ENCODE data around the gene ISLR. TPM values are rescaled to one million over a fixed set of nuclear protein-coding genes. Genes with fewer than 3 reads are reported as not detected.

The ISLR gene
- total and polyA plus RNA-seq, 9 of the 15 experiments (the other 6 are each of a cell fraction or from before 2014, with no cell fraction given), result not detected

GRCh38 chr15:74156678-74157411 lies 16.7 kb upstream of the ISLR start:
- H3K36me3 ChIP-seq (ENCODE audit: control insufficient read depth, insufficient read depth, low read length), result no peaks in the 10 kb centered on the region
- no peak overlapping the region for H3K4me3 ChIP-seq
- no peaks in the 10 kb centered on the region for H3K79me2 ChIP-seq (ENCODE audit: control insufficient read depth, insufficient read depth, low read length)
- POLR2A ChIA-PET, result interaction anchor here (0.6 kb wide), 2 partner anchors 194 to 441 kb away, joined by 3 read pairs; no protein-coding TSS in a partner anchor
- no peak for DNase-seq (ENCODE audit: extremely low read depth in 1 of 4, low spot score in 3 of 4)
- in situ Hi-C loops (cut with MboI) (no loop called here), intact Hi-C loops (cut with micrococcal nuclease) (no loop called here)
- no peaks in the 10 kb centered on the region for H3K9me1 ChIP-seq (ENCODE audit: control insufficient read depth, insufficient read depth, low read length)
- no TSS peak for BruUV-seq (replicated peaks)
- peaks cover 22 to 31% of the 10 kb centered on the region in 2 experiments for H3K27me3 ChIP-seq (ENCODE audit: control insufficient read depth in 2 of 2, insufficient read depth in 2 of 2, low read length in 2 of 2)
- FAIRE-seq, result no peak
- H3K9ac ChIP-seq (ENCODE audit: insufficient read depth in 1 of 2, low read depth in 2 of 2, low read length in 2 of 2), result no peak overlapping the region
- no peaks in the 10 kb centered on the region for H3K9me3 ChIP-seq (replicated peaks; ENCODE audit: control insufficient read depth, insufficient read depth, low read depth, low read length)
- H3K4me1 ChIP-seq (replicated peaks in 1 of 2; ENCODE audit: control insufficient read depth in 2 of 2, insufficient read depth in 2 of 2, low read length in 2 of 2), result no peaks in the 10 kb centered on the region
- 2% methylated on average over 7 of the region's 7 CpGs for WGBS (ENCODE audit: insufficient coverage, low coverage, missing lambda C conversion rate)
- peaks cover 12% of the 10 kb centered on the region; the same call in 1 of the 2 replicates for H4K20me1 ChIP-seq (replicated peaks; ENCODE audit: control insufficient read depth, insufficient read depth, low read length)
- no peak overlapping the region for H3K4me2 ChIP-seq (ENCODE audit: insufficient read depth, low read length)
- CTCF ChIA-PET (ENCODE audit: low intra/inter-chr PET ratio), result no interaction called here
- no peak for ATAC-seq
- no peak overlapping the region for H3K27ac ChIP-seq (ENCODE audit: extremely low read depth, low read depth, low read length)
- H2AFZ ChIP-seq (ENCODE audit: low read depth, low read length), result no peak overlapping the region
- TF ChIP-seq POLR2AphosphoS5 (IDR thresholded peaks at IDR 0.05; ENCODE audit: control insufficient read depth, insufficient read depth, low read depth, low read length) (no peak), TAF9B (IDR thresholded peaks at IDR 0.05; ENCODE audit: partially characterized antibody) (no peak), ZNF274 (IDR thresholded peaks at IDR 0.05; ENCODE audit: borderline replicate concordance, low read depth, low read length) (no peak), CBX2 (IDR thresholded peaks at IDR 0.05; ENCODE audit: insufficient read depth, low read length, poor library complexity, severe bottlenecking) (no peak), MCM7 (IDR thresholded peaks at IDR 0.05) (no peak), ZNF24 (IDR thresholded peaks at IDR 0.05) (no peak)
